A673 (cell line): ENCODE measurements around the gene CA6. TPM values are rescaled to one million over a fixed set of nuclear protein-coding genes. Genes with fewer than 3 reads are reported as not detected.
A peak's percentile ranks its signal among the peaks of the same experiment; 100 is the strongest.
"Not testable (repeated sequence)": the region's sequence is repeated elsewhere in the genome, so short reads cannot be mapped to it uniquely, and the experiment has no call there.

Experiments
- BruUV-seq: library from RNA; stranded (reverse); fragments of 400-500 nt; replicated peaks from 2 replicates; lab custom pipeline; 2021; lab: Mats Ljungman, UMichigan
- CTCF ChIA-PET: fragments of 300-600 bp; sonication (Branson Sonifier 250); formaldehyde crosslinking; loops from one replicate; lab custom pipeline; 2022; ENCODE audit warnings: antibody characterized with exemption; lab: Charles Lee
- POLR2A ChIA-PET: fragments of 300-600 bp; sonication (Branson Sonifier 250); formaldehyde crosslinking; loops from one replicate; lab custom pipeline; 2022; ENCODE audit warnings: antibody characterized with exemption; ENCODE audit not compliant: low non-redundant PET; lab: Charles Lee
- DNase-seq: peaks from one replicate; pipeline ENCODE4 v3.0.0-alpha.2; 2015; ENCODE audit warnings: low spot score
- H3K27ac ChIP-seq: fragments of 200-600 bp; sonication (generic); 2 replicates; pipeline ENCODE4 v1.5.1; 2016; ENCODE audit warnings: mixed run types, low read depth, mild to moderate bottlenecking, mixed read lengths, antibody characterized with exemption, low read length; ENCODE audit not compliant: poor library complexity, severe bottlenecking
- H3K27me3 ChIP-seq: fragments of 200-600 bp; sonication (generic); replicated peaks from 2 replicates; pipeline ENCODE4 v1.6.1; 2017; ENCODE audit warnings: mixed run types, low read depth, mild to moderate bottlenecking, mixed read lengths, antibody characterized with exemption, low read length; ENCODE audit not compliant: insufficient read depth, poor library complexity
- H3K36me3 ChIP-seq: fragments of 200-600 bp; sonication (generic); 2 replicates; pipeline ENCODE4 v1.6.1; 2016; ENCODE audit warnings: mixed run types, mild to moderate bottlenecking, mixed read lengths, antibody characterized with exemption, low read length; ENCODE audit not compliant: insufficient read depth, poor library complexity, severe bottlenecking
- H3K4me1 ChIP-seq: fragments of 200-600 bp; sonication (generic); 2 replicates; pipeline ENCODE4 v1.6.1; 2017; ENCODE audit warnings: mixed run types, mild to moderate bottlenecking, mixed read lengths, antibody characterized with exemption, low read length; ENCODE audit not compliant: insufficient read depth, poor library complexity, severe bottlenecking
- H3K4me3 ChIP-seq: fragments of 200-600 bp; sonication (generic); 2 replicates; pipeline ENCODE4 v1.5.1; 2016; ENCODE audit warnings: low read depth, mixed run types, mild to moderate bottlenecking, mixed read lengths, low read length; ENCODE audit not compliant: poor library complexity, severe bottlenecking
- H3K9me3 ChIP-seq: fragments of 200-600 bp; sonication (generic); 2 replicates; pipeline ENCODE4 v1.6.1; 2016; ENCODE audit warnings: mixed run types, low read depth, mild to moderate bottlenecking, mixed read lengths, antibody characterized with exemption, low read length; ENCODE audit not compliant: poor library complexity, severe bottlenecking
- EZH2 ChIP-seq: fragments of 200-600 bp; sonication (generic); IDR thresholded peaks from 2 replicates; pipeline ENCODE4 v1.6.1; 2017; ENCODE audit warnings: borderline replicate concordance, low read depth, mild to moderate bottlenecking, mixed read lengths, antibody characterized with exemption, low read length; ENCODE audit not compliant: poor library complexity, severe bottlenecking
- intact Hi-C: fragments of 100-400 bp; cut with micrococcal nuclease; formaldehyde crosslinking; loops from one replicate; pipeline ENCODE4 v1.10.0; 2022; ENCODE audit not compliant: unreplicated experiment
- total RNA-seq: library from RNA; stranded (reverse); gene quantifications from 2 replicates; pipeline ENCODE4 v1.2.3, GENCODE V29; 2021
- TF ChIP-seq, protein P1 (sequence below): fragments of 300-800, 200-600 bp; sonication (generic); conservative IDR thresholded peaks from 2 replicates; pipeline ENCODE4 v1.5.1; 2017; ENCODE audit warnings: low read depth, mild to moderate bottlenecking, antibody characterized with exemption, low read length, moderate library complexity, mixed read lengths

Gene CA6
- total RNA-seq, 1 experiment from 2014 or later: not detected

- ChIA-PET POLR2A (no interaction called here), CTCF (interaction anchor here (0.6 to 2.6 kb wide), 4 partner anchors 16 to 383 kb away, joined by 3 to 10 read pairs (median 4); no protein-coding TSS in a partner anchor)
- BruUV-seq: no TSS peak
- Histone ChIP-seq H3K9me3 (no peaks in the 10 kb centered on the region), H3K27me3 (no peaks in the 10 kb centered on the region), H3K36me3 (no peaks in the 10 kb centered on the region), H3K4me3 (no peak overlapping the region), H3K4me1 (no peaks in the 10 kb centered on the region), H3K27ac (no peak overlapping the region)
- no peak for TF ChIP-seq EZH2
- TF ChIP-seq, protein P1, sequence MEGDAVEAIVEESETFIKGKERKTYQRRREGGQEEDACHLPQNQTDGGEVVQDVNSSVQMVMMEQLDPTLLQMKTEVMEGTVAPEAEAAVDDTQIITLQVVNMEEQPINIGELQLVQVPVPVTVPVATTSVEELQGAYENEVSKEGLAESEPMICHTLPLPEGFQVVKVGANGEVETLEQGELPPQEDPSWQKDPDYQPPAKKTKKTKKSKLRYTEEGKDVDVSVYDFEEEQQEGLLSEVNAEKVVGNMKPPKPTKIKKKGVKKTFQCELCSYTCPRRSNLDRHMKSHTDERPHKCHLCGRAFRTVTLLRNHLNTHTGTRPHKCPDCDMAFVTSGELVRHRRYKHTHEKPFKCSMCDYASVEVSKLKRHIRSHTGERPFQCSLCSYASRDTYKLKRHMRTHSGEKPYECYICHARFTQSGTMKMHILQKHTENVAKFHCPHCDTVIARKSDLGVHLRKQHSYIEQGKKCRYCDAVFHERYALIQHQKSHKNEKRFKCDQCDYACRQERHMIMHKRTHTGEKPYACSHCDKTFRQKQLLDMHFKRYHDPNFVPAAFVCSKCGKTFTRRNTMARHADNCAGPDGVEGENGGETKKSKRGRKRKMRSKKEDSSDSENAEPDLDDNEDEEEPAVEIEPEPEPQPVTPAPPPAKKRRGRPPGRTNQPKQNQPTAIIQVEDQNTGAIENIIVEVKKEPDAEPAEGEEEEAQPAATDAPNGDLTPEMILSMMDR: no peak
- intact Hi-C loops: no loop called here
- DNase-seq: no peak
These were observed 43.4 kb downstream of the CA6 start for GRCh38 chr1:8989061-8989460.

- POLR2A ChIA-PET: no interaction called here
- Histone ChIP-seq H3K4me1 (no peaks in the 10 kb centered on the region), H3K27ac (no peak overlapping the region), H3K9me3 (no peaks in the 10 kb centered on the region), H3K27me3 (no peaks in the 10 kb centered on the region), H3K36me3 (no peaks in the 10 kb centered on the region), H3K4me3 (no peak overlapping the region)
- no peak for TF ChIP-seq EZH2
- TF ChIP-seq, protein P1: no peak
- BruUV-seq: no TSS peak
- CTCF ChIA-PET: interaction anchor here (1.4 to 2.6 kb wide), 2 partner anchors 15 to 46 kb away, joined by 3 to 6 read pairs; no protein-coding TSS in a partner anchor
- intact Hi-C loops: no loop called here
- no peak for DNase-seq
These were observed 44.2 kb downstream of the CA6 start for GRCh38 chr1:8989821-8990220.

GRCh38 chr1:8992936-8993687 is 47.4 kb downstream of the CA6 start:
- no TSS peak for BruUV-seq
- Histone ChIP-seq H3K9me3 (no peaks in the 10 kb centered on the region), H3K27ac (no peak overlapping the region), H3K36me3 (no peaks in the 10 kb centered on the region), H3K4me1 (no peaks in the 10 kb centered on the region), H3K4me3 (no peak overlapping the region), H3K27me3 (no peaks in the 10 kb centered on the region)
- no peak for DNase-seq
- intact Hi-C loops: no loop called here
- ChIA-PET POLR2A (no interaction called here), CTCF (no interaction called here)
- TF ChIP-seq EZH2: no peak
- TF ChIP-seq, protein P1: peak; percentile 42

DNA sequence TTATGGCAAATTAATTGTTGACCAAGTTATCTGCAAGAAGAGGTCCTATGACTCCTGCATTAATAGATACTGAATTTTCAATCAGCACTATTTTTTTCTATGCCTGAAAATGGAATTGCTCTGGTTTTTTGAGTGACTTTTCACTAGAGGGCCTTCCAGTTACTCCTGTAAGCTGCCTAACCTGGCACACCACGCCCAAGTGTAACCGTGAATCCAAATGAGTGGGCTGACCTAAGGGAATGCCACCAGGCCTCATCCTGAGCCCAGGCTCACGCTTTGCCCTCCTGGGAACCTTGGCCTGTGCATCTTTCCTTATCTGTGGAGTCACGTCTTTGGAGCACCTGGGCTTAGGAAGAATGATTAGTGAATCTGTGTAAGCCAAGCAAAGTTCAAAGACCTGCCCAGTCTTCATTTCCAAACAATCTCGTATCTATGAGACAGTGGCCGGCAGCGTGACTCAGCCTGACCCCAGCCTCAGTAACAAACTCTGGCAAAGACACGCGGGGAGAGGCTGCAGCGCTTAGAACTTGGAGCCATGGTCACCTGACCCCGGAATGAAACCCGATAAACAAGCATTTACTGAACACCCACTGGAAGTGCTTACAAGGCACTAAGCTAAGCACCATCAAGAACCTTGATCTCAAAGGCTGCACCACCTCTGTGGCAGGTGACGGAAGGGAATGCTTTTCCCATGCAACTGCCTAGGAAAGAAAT is 48.5 kb downstream of the CA6 start:
- H3K4me3 ChIP-seq, BruUV-seq, H3K9me3 ChIP-seq, H3K36me3 ChIP-seq, POLR2A ChIA-PET, DNase-seq, intact Hi-C loops, H3K4me1 ChIP-seq, CTCF ChIA-PET, H3K27me3 ChIP-seq, H3K27ac ChIP-seq: not testable (repeated sequence)

DNA sequence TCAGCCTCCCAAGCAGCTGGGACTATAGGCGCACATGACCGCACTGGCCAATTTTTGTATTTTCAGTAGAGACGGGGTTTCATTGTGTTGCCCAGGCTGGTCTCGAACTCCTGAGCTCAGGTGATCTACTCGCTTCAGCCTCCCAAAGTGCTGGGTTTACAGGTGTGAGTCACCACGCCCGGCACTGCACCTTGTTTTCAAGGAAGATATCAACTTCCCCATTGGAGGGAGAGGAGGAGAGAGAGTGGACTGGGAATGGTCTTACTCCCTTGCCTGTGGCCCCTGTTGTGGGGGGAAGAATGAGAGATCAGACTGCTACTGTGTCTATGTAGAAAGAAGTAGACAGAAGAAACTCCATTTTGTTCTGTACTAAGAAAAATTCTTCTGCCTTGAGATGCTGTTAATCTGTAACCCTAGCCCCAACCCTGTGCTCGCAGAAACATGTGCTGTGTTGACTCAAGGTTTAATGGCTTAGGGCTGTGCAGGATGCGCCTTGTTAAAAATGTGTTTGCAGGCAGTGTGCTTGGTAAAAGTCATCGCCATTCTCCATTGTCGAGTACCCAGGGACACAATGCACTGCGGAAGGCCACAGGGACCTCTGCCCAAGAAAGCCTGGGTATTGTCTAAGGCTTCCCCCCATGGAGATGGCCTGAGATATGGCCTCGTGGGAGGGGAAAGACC is 56.0 kb downstream of the CA6 start:
- POLR2A ChIA-PET, CTCF ChIA-PET, BruUV-seq: not testable (repeated sequence)

More for the DNA sequence above, 56.0 kb downstream of the CA6 start:
- H3K4me1 ChIP-seq, intact Hi-C loops, H3K27me3 ChIP-seq, H3K4me3 ChIP-seq, H3K36me3 ChIP-seq, H3K27ac ChIP-seq, DNase-seq, H3K9me3 ChIP-seq: not testable (repeated sequence)
